Measurements from ENCODE around the gene PLD4.

The PLD4 gene

DNA sequence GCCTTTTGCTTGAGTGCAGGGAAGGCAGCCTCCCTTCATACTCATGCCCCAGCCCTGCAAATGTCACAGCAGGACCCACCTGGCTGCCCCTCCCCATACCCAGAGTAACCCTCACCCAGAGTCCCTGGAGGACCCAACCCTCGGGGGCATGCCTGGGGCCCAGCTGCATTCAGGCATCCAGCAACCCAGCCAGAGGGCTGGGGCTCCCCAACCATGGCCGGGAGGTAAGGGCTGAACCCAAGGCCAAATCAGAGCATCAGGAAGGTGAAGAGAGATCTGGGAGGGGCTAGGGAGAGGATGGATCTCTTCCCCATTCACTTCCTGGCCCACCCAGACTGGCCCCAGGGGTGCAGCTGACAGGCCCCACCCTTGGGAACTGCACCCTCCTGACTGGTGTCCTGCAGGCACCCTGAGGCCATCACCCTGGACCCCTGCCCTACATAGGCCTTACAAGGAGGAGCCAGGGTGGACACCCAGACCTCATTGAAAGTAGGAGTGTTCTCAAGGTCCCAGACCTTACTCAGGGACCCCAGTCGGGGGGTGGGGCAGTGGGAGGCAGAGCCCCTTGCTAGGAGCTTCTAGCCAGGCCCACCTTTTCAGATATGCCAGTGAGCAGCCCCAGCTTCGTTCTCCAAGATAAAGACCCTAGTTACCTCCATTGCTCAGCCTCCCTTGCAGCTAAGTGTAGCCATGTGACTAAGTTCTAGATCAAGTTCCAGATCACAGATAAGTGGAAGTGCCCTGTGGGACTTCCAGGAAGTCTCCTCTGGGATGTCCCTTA lies 849 bp upstream of the PLD4 start:
- DNase-seq (ENCODE audit: low read depth): no peak
- H3K4me3 ChIP-seq (ENCODE audit: low read depth, low read length): no peak overlapping the region
- TF ChIP-seq, protein P1, sequence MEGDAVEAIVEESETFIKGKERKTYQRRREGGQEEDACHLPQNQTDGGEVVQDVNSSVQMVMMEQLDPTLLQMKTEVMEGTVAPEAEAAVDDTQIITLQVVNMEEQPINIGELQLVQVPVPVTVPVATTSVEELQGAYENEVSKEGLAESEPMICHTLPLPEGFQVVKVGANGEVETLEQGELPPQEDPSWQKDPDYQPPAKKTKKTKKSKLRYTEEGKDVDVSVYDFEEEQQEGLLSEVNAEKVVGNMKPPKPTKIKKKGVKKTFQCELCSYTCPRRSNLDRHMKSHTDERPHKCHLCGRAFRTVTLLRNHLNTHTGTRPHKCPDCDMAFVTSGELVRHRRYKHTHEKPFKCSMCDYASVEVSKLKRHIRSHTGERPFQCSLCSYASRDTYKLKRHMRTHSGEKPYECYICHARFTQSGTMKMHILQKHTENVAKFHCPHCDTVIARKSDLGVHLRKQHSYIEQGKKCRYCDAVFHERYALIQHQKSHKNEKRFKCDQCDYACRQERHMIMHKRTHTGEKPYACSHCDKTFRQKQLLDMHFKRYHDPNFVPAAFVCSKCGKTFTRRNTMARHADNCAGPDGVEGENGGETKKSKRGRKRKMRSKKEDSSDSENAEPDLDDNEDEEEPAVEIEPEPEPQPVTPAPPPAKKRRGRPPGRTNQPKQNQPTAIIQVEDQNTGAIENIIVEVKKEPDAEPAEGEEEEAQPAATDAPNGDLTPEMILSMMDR (IDR thresholded peaks at IDR 0.05; ENCODE audit: low read depth, low read length, missing control alignments): no peak

DNA sequence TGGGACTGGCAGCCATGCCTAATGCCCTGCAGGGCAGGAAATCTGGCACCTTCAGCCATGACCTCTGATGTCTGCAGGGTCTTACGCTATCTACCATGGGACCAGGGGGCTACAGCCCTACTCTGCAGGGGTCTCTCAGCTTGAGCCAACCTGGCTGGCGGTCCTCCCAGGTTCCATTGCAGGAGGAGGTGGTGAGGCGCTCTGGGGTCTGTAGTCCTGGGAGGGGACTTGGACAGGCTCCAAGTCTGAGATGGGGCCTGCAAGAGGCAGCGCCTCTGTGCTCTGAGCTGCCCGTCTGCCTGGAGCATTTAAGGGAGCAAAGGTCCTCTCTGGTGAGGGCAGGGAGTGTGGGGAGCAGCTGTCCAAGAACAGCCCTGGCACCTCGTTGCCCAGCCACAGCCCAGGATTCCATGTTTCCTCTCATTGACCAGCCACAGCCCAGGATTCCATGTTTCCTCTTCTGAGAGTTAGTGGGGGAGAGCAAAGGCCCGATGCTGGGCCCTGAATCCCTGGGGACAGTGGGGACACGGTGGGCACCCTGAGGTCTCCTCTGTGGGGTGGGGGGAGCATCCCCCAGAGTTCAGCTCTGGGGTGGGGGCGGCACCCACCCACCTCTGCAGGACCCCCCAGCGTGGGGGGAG lies 655 bp downstream of the PLD4 start:
- TF ChIP-seq, protein P1 (IDR thresholded peaks at IDR 0.05; ENCODE audit: low read depth, low read length, missing control alignments): no peak
- peak overlapping the region; percentile 61 for H3K4me3 ChIP-seq (ENCODE audit: low read depth, low read length)
- no peak for DNase-seq (ENCODE audit: low read depth)

DNA sequence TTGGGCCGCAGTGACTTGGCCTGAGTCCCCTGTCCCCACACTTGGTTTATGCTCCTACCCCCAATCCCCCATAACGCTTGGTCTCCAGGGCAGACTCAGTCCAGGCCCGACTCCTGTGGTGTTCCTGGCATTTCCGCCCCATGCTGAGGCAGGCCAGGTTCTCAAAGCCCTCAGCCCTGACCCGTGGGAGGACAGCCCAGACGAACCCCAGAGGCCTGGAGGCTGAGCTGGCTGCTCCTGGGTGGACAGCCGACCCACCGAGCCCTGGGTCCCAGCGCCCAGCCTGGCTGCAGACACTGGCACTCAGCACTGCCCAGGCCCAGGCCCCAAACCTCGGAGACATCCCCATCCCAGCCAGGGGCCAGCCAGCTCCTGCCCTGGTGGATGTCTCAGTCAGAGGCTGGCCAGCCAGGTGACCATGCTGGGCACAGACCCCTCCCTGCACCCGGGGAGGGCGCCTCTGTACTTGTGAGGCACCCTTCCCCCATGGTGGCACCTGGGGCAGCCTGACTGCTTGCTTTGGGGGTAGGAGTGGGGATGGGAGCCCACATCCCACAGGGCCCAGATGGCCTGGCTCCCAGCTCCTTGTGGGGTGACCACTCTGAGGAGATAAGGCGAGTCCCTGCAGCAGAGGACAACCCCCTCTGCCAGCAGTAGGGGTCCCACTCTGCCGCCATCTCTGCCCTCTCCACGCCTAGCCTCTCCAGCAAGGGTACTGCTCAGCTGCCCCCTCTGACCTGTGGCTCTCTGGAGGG lies 1.4 kb downstream of the PLD4 start:
- no peak for DNase-seq (ENCODE audit: low read depth)
- H3K4me3 ChIP-seq (ENCODE audit: low read depth, low read length): peak overlapping the region; percentile 61
- TF ChIP-seq, protein P1 (IDR thresholded peaks at IDR 0.05; ENCODE audit: low read depth, low read length, missing control alignments): no peak

DNA sequence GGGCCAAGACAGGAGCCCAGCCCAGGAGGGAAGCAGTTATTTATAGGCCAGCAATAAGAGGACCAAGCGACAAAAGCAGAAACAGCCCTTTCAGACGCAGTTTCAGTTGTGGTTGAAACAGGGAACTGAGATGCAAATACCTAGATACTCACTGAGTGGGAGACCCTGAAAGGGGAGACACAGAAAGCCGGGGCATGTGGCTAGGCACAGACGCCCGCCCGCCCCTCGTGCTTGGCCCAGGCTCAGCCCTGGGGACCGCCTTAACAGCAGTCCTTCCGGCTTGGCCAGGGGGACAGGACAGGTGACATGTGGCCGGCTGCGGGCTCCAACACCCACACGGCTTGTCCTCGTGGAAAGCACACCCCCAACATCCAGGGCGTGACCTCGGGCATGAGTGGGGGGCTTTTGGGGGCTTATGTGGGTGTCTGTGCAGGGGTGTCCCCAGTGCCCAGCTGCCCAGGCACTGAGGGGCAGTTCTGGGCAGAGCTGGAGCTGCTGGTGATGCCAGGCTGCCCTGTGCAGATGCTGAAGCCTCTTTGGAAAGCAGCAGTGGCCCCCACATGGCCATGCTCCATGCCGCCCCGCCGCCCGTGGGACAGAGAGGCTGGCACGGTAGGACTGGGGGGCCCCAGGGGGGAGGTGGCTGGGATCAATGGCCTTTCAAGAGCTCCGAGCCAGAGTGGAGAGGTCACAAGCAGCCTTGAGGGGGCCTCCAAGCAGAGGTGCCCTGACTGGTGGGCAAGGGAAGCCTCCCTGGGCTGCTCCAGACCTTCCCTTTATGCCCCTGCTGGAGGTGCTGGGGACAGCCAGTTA lies 2.1 kb downstream of the PLD4 start:
- DNase-seq (ENCODE audit: low read depth): peak; percentile 94
- peak overlapping the region; percentile 61 for H3K4me3 ChIP-seq (ENCODE audit: low read depth, low read length)
- TF ChIP-seq, protein P1 (IDR thresholded peaks at IDR 0.05; ENCODE audit: low read depth, low read length, missing control alignments): no peak

DNA sequence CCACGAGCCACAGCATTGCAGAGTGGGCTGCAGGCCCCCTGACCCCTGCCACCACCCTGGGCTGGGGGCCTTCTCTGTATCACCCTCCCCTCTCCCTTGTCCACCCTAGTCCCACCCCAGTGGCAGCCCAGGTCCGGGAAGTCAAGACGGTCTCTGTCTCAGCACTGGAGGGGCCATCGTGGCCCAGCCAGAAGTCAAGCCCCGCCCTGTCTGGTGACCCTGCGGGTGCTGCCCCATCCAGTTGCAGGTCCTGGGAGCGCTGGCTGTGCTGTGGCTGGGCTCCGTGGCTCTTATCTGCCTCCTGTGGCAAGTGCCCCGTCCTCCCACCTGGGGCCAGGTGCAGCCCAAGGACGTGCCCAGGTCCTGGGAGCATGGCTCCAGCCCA lies 2.7 kb downstream of the PLD4 start:
- no peak for DNase-seq (ENCODE audit: low read depth)
- TF ChIP-seq, protein P1 (IDR thresholded peaks at IDR 0.05; ENCODE audit: low read depth, low read length, missing control alignments): no peak

DNA sequence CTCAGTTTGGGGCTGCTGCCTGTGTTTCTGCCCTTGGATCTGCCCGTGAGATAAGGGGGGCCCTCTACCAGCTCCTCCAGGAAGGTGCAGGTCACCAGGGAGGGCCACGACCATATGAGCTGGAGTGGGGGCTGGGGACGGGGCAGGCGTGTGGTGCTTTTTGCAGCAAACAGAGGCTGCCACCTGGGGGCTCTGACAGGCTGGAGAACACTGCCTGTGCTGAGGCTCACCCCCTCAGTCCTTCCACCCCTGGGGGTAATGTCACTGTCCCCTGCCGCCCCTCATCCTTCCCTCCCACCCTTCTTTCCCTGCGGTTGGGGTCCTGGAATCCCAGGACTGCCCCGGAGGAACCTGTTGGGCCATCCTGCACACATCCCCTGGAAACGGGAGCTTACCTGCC lies 3.2 kb downstream of the PLD4 start:
- no peak overlapping the region for H3K4me3 ChIP-seq (ENCODE audit: low read depth, low read length)
- TF ChIP-seq, protein P1 (IDR thresholded peaks at IDR 0.05; ENCODE audit: low read depth, low read length, missing control alignments): no peak
- no peak for DNase-seq (ENCODE audit: low read depth)

More for the DNA sequence above, 2.7 kb downstream of the PLD4 start:
- H3K4me3 ChIP-seq (ENCODE audit: low read depth, low read length): peak overlapping the region; percentile 45

Measured in GM12864 (cell line).